Fibroblast of skin of left quadriceps (primary cell): ENCODE data around the gene DDX39B.
"Not testable (repeated sequence)": the region's sequence is repeated elsewhere in the genome, so short reads cannot be mapped to it uniquely, and the experiment has no call there.

Source experiments
- DNase-seq, 2 experiments: peaks; one replicate each; pipeline ENCODE4 v3.0.0-alpha.2; 2013; ENCODE audit warnings: low read depth in 2 of 2

DDX39B gene

GRCh38 chr6:31575952-31576685, 34.3 kb upstream of the DDX39B start:
- no peak for DNase-seq

- no peak for DNase-seq
Measured at GRCh38 chr6:31575335-31575901, 33.6 kb upstream of the DDX39B start, which contains the start of gene TNF. TNF (plus strand) TSS chr6:31575565; CDS start chr6:31575742, 177 bp downstream.

GRCh38 chr6:31574106-31575061, 32.6 kb upstream of the DDX39B start:
- DNase-seq, result no peak

GRCh38 chr6:31573239-31574105, 31.7 kb upstream of the DDX39B start:
- no peak for DNase-seq

GRCh38 chr6:31572041-31572911, 30.5 kb upstream of the DDX39B start, which contains the start of gene LTA:
LTA (plus strand) TSS chr6:31572289; CDS start chr6:31572743, 454 bp downstream.
- DNase-seq, result no peak

- no peak for DNase-seq
Measured at GRCh38 chr6:31569861-31570536, 28.2 kb upstream of the DDX39B start.

- no peak for DNase-seq
Measured at GRCh38 chr6:31568537-31568961, 26.7 kb upstream of the DDX39B start.

- no peak for DNase-seq
Measured at GRCh38 chr6:31567531-31568370, 25.9 kb upstream of the DDX39B start.

GRCh38 chr6:31560697-31561058, 18.9 kb upstream of the DDX39B start:
- no peak for DNase-seq

GRCh38 chr6:31559958-31560696, 18.3 kb upstream of the DDX39B start:
- DNase-seq, result no peak

- DNase-seq, result no peak
Measured at GRCh38 chr6:31559606-31559957, 17.8 kb upstream of the DDX39B start.

GRCh38 chr6:31558631-31559500, 17.1 kb upstream of the DDX39B start:
- no peak for DNase-seq

GRCh38 chr6:31558318-31558625, 16.5 kb upstream of the DDX39B start:
- DNase-seq, result no peak

GRCh38 chr6:31557443-31558317, 15.9 kb upstream of the DDX39B start:
- DNase-seq, result no peak

GRCh38 chr6:31556307-31556706, 14.5 kb upstream of the DDX39B start:
- no peak for DNase-seq

- DNase-seq, result not testable (repeated sequence)
Measured at GRCh38 chr6:31551371-31551770, 9.6 kb upstream of the DDX39B start.

GRCh38 chr6:31548544-31548873, 6.7 kb upstream of the DDX39B start:
- DNase-seq, result no peak
